Measurements from ENCODE around the gene ZNF76. TPM values are rescaled to one million over a fixed set of nuclear protein-coding genes. Genes with fewer than 3 reads are reported as not detected.

The ZNF76 gene
- total and polyA plus RNA-seq, 2 of the 8 experiments (the other 6 are each of a cell fraction or from before 2014, with no cell fraction given): 17.9 to 23.9 TPM

DNA sequence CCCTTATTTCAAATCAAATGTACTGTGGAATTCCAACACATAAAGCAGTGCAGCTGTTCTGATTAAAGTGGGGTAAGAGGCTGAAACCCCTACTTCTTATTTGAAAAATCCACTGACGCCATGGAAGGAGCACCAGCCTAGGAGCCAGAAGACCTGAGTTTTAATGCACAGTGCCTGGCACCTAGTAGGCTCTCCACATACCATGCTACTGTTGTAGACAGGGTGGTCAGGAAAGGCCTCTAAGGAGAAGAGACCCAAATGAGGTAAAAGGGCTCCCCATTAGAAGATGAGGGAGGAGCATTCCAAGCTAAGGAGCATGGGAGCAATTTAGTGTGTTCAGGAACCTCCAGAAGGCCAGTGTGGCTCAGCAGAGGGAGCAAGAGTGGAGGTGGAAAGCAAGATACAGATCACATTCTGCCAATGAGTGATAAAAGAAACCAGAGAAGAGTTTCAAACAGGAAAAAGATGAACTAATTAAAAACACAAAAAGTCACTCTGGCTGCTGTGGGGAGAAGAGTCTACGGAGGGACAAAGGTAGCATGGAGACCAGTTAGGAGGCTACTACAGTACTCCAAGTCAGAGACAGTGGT, 11.8 kb upstream of the ZNF76 start:
- no peak for FAIRE-seq
- H4K8ac ChIP-seq (ENCODE audit: extremely low read depth, insufficient read depth, low read length): no peak overlapping the region
- no peak overlapping the region for H2BK5ac ChIP-seq (ENCODE audit: low read depth, low read length)
- no peak overlapping the region for H3K4me3 ChIP-seq (ENCODE audit: extremely low read depth in 1 of 4, insufficient read depth in 2 of 4, low read depth in 3 of 4, low read length in 4 of 4)
- H3K56ac ChIP-seq (replicated peaks; ENCODE audit: insufficient read length, low read depth, low read length): no peak overlapping the region
- no peak overlapping the region for H2AFZ ChIP-seq (ENCODE audit: low read length)
- H2BK20ac ChIP-seq (ENCODE audit: low read length): no peak overlapping the region
- H3K79me1 ChIP-seq (ENCODE audit: low read depth, low read length): no peaks in the 10 kb centered on the region
- no peak overlapping the region for H4K5ac ChIP-seq (ENCODE audit: insufficient read length, low read depth, low read length)
- no peak overlapping the region for H3K14ac ChIP-seq (ENCODE audit: insufficient read length)
- H3K18ac ChIP-seq (ENCODE audit: extremely low read depth, low read length): no peak overlapping the region
- H3K36me3 ChIP-seq (ENCODE audit: control insufficient read depth in 2 of 4, insufficient read depth in 4 of 4, low read length in 3 of 4): no peaks in the 10 kb centered on the region
- no peak overlapping the region for H2BK15ac ChIP-seq (ENCODE audit: low read length)
- no peak overlapping the region for H2BK120ac ChIP-seq (replicated peaks; ENCODE audit: low read depth, low read length)
- no peaks in the 10 kb centered on the region for H3K9me3 ChIP-seq (ENCODE audit: insufficient read depth in 2 of 2, low read depth in 1 of 2, low read length in 1 of 2)
- 86% methylated on average over 2 of the region's 2 CpGs; no CpG with 5 or more reads in 1 of the 2 experiments for WGBS, 2 experiments (ENCODE audit: extremely low coverage in 1 of 2, insufficient coverage in 1 of 2, insufficient read length in 1 of 2, insufficient replicate concordance in 2 of 2, low coverage in 1 of 2, low lambda C conversion rate in 2 of 2, missing lambda C conversion rate in 1 of 2)
- H3K23ac ChIP-seq (ENCODE audit: insufficient read length): no peak overlapping the region
- no peak overlapping the region for H2BK12ac ChIP-seq (ENCODE audit: low read depth, low read length)
- H3K79me2 ChIP-seq (ENCODE audit: control insufficient read depth in 1 of 2, insufficient read depth in 2 of 2, low read length in 2 of 2): no peaks in the 10 kb centered on the region
- no peaks in the 10 kb centered on the region for H3K27me3 ChIP-seq (replicated peaks in 1 of 4; ENCODE audit: control insufficient read depth in 3 of 4, extremely low read depth in 1 of 4, insufficient read depth in 3 of 4, low read length in 3 of 4)
- H2AK5ac ChIP-seq (ENCODE audit: low read depth, low read length): no peak overlapping the region
- POLR2A ChIA-PET (ENCODE audit: partially characterized antibody): no interaction called here
- no peaks in the 10 kb centered on the region for H3K23me2 ChIP-seq (ENCODE audit: low read depth, low read length)
- H3K4ac ChIP-seq (replicated peaks; ENCODE audit: insufficient read length, low read depth, low read length): no peak overlapping the region
- H4K20me1 ChIP-seq (replicated peaks in 1 of 2; ENCODE audit: control insufficient read depth in 1 of 2, insufficient read depth in 2 of 2, low read length in 2 of 2): peaks cover 2 to 3% of the 10 kb centered on the region in 2 experiments
- no peak overlapping the region for H3K27ac ChIP-seq (ENCODE audit: low read depth, low read length)
- CTCF ChIA-PET (ENCODE audit: partially characterized antibody): interaction anchor here (0.8 to 1.8 kb wide), 2 partner anchors 47 to 108 kb away, joined by 3 to 7 read pairs; no protein-coding TSS in a partner anchor
- H3K9ac ChIP-seq (replicated peaks in 1 of 4; ENCODE audit: extremely low read depth in 1 of 4, low read depth in 3 of 4, low read length in 3 of 4): no peak overlapping the region
- no peak for DNase-seq (ENCODE audit: low read depth in 1 of 2, low spot score in 2 of 2)
- no peak overlapping the region for H4K91ac ChIP-seq (replicated peaks; ENCODE audit: insufficient read length, low read length)
- H3K4me2 ChIP-seq (ENCODE audit: insufficient read depth in 1 of 2, low read depth in 2 of 2, low read length in 2 of 2): no peak overlapping the region
- peaks cover 0 to 7% (median 2%) of the 10 kb centered on the region in 4 experiments; a peak in 2 of 7 replicates for H3K4me1 ChIP-seq (replicated peaks in 1 of 4; ENCODE audit: control insufficient read depth in 3 of 4, insufficient read depth in 4 of 4, low read length in 3 of 4)
- TF ChIP-seq RBBP5 (IDR thresholded peaks at IDR 0.05; ENCODE audit: borderline replicate concordance, low read depth, low read length) (no peak), SUZ12 (IDR thresholded peaks at IDR 0.05; ENCODE audit: low read length) (no peak), SIN3A (conservative IDR thresholded peaks at IDR 0.05 in 1 of 2, IDR thresholded peaks at IDR 0.05 in 1 of 2; ENCODE audit: low read depth in 1 of 2, low read length in 2 of 2) (no peak), SP1 (IDR thresholded peaks at IDR 0.05; ENCODE audit: low read depth, low read length) (no peak), ZNF274 (IDR thresholded peaks at IDR 0.05; ENCODE audit: borderline replicate concordance, extremely low read depth, low read length) (no peak), RNF2 (IDR thresholded peaks at IDR 0.05; ENCODE audit: borderline replicate concordance, low read depth, low read length, missing control alignments, poor library complexity, severe bottlenecking) (no peak), CEBPB (IDR thresholded peaks at IDR 0.05; ENCODE audit: low read depth, low read length) (no peak), RXRA (IDR thresholded peaks at IDR 0.05; ENCODE audit: insufficient read depth, low read depth, low read length) (no peak), TBP (IDR thresholded peaks at IDR 0.05; ENCODE audit: low read depth, low read length) (no peak), JUN (IDR thresholded peaks at IDR 0.05; ENCODE audit: low read depth, low read length) (no peak)
- TF ChIP-seq, protein P1, sequence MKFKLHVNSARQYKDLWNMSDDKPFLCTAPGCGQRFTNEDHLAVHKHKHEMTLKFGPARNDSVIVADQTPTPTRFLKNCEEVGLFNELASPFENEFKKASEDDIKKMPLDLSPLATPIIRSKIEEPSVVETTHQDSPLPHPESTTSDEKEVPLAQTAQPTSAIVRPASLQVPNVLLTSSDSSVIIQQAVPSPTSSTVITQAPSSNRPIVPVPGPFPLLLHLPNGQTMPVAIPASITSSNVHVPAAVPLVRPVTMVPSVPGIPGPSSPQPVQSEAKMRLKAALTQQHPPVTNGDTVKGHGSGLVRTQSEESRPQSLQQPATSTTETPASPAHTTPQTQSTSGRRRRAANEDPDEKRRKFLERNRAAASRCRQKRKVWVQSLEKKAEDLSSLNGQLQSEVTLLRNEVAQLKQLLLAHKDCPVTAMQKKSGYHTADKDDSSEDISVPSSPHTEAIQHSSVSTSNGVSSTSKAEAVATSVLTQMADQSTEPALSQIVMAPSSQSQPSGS (IDR thresholded peaks at IDR 0.05; ENCODE audit: low read length): no peak
